Keratinocyte (primary cell): ENCODE data around the gene TANC2. TPM values are rescaled to one million over a fixed set of nuclear protein-coding genes. Genes with fewer than 3 reads are reported as not detected.

Experiments used
- DNase-seq: peaks from one replicate; pipeline ENCODE4 v3.0.0-alpha.2; 2011; ENCODE audit warnings: low read depth, missing footprints, low spot score
- FAIRE-seq: peaks from 2 replicates; lab custom pipeline; 2011; peaks lifted over from hg19 to GRCh38; lab: Jason Lieb, UNC
- H2AFZ ChIP-seq: 2 replicates; pipeline ENCODE4 v1.6.0; 2012; ENCODE audit warnings: low read length, control low read depth, inconsistent platforms; ENCODE audit not compliant: control insufficient read depth
- H3K27ac ChIP-seq: 2 replicates; pipeline ENCODE4 v1.5.1; 2011; ENCODE audit warnings: low read length; ENCODE audit not compliant: control insufficient read depth, insufficient read depth
- H3K27me3 ChIP-seq: 3 replicates; pipeline ENCODE4 v1.6.0; 2011; ENCODE audit warnings: low read length; ENCODE audit not compliant: control insufficient read depth, insufficient read depth; ENCODE audit errors: extremely low read depth
- H3K36me3 ChIP-seq, 2 experiments: 2 replicates in 1 of 2; 3 replicates in 1 of 2; pipeline ENCODE4 v1.5.1; 2011; ENCODE audit warnings: low read length in 2 of 2, mild to moderate bottlenecking in 1 of 2; ENCODE audit not compliant: control insufficient read depth in 2 of 2, insufficient read depth in 2 of 2; ENCODE audit errors: extremely low read depth in 1 of 2
- H3K4me1 ChIP-seq: 3 replicates; pipeline ENCODE4 v1.5.1; 2011; ENCODE audit warnings: low read length; ENCODE audit not compliant: control insufficient read depth, insufficient read depth; ENCODE audit errors: extremely low read depth
- H3K4me2 ChIP-seq: 3 replicates; pipeline ENCODE4 v1.6.0; 2011; ENCODE audit warnings: low read depth, low read length; ENCODE audit not compliant: control insufficient read depth, insufficient read depth; ENCODE audit errors: extremely low read depth
- H3K4me3 ChIP-seq, 3 experiments: fragments of 200-600 bp in 1 of 3; sonication (generic) in 1 of 3; 2 replicates in 2 of 3; 3 replicates in 1 of 3; pipeline ENCODE4 v1.5.1; 2011 to 2016; ENCODE audit warnings: low read length in 3 of 3, mild to moderate bottlenecking in 3 of 3, control low read depth in 2 of 3, inconsistent platforms in 1 of 3, low read depth in 1 of 3, mixed read lengths in 1 of 3, mixed run types in 1 of 3, moderate library complexity in 1 of 3; ENCODE audit not compliant: control insufficient read depth in 2 of 3, insufficient read depth in 2 of 3; ENCODE audit errors: extremely low read depth in 1 of 3
- H3K79me2 ChIP-seq: 2 replicates; pipeline ENCODE4 v1.6.0; 2012; ENCODE audit warnings: low read length; ENCODE audit not compliant: control insufficient read depth, insufficient read depth
- H3K9ac ChIP-seq: 3 replicates; pipeline ENCODE4 v1.6.0; 2011; ENCODE audit warnings: low read length; ENCODE audit not compliant: control insufficient read depth, insufficient read depth; ENCODE audit errors: extremely low read depth
- H3K9me1 ChIP-seq: 3 replicates; pipeline ENCODE4 v1.6.0; 2011; ENCODE audit warnings: low read length; ENCODE audit not compliant: control insufficient read depth, insufficient read depth; ENCODE audit errors: extremely low read depth
- H3K9me3 ChIP-seq: 2 replicates; pipeline ENCODE4 v1.5.1; 2012; ENCODE audit warnings: low read depth, low read length; ENCODE audit not compliant: control insufficient read depth
- H4K20me1 ChIP-seq: 3 replicates; pipeline ENCODE4 v1.6.0; 2011; ENCODE audit warnings: low read length; ENCODE audit not compliant: control insufficient read depth, insufficient read depth; ENCODE audit errors: extremely low read depth
- EZH2 ChIP-seq: IDR thresholded peaks from one replicate; pipeline ENCODE4 v1.6.1; 2012; ENCODE audit warnings: inconsistent platforms, mild to moderate bottlenecking, low read length, moderate library complexity
- dilution Hi-C: fragments of 300-500 bp; cut with MboI; formaldehyde crosslinking; loops from one replicate; pipeline ENCODE4 v1.7.0; 2020; ENCODE audit warnings: low sequenced_read_pairs; ENCODE audit not compliant: extremely low pct_ligation_motif_present
- polyA plus RNA-seq, 5 experiments: library from polyadenylated mRNA; depleted of rRNA in 3 of 5; stranded (reverse) in 3 of 5; stranded (forward) in 1 of 5; unstranded in 1 of 5; fragments of >200 nt; gene quantifications; 1 replicate in 1 of 5; 2 replicates in 3 of 5; 3 replicates in 1 of 5; pipeline versions ENCODE4 v1.2.1 to v1.2.3, GENCODE V29; 2011 to 2012; ENCODE audit warnings: missing spikeins in 2 of 5, low read depth in 1 of 5, low replicate concordance in 1 of 5
- TF ChIP-seq, protein P1 (sequence below), 3 experiments: IDR thresholded peaks in 1 of 3; conservative IDR thresholded peaks in 1 of 3; optimal IDR thresholded peaks in 1 of 3; 2 replicates in 2 of 3; 3 replicates in 1 of 3; pipeline versions ENCODE3 to v1.5.1; 2011; ENCODE audit warnings: low read length in 3 of 3, mild to moderate bottlenecking in 3 of 3, moderate library complexity in 2 of 3, control low read depth in 1 of 3, inconsistent platforms in 1 of 3; ENCODE audit not compliant: insufficient read depth in 2 of 3; ENCODE audit errors: extremely low read depth in 1 of 3

TANC2 gene
- polyA plus RNA-seq, 1 donor (not counting 4 experiments of a cell fraction or from before 2014, with no cell fraction given): 22.4 TPM

DNA sequence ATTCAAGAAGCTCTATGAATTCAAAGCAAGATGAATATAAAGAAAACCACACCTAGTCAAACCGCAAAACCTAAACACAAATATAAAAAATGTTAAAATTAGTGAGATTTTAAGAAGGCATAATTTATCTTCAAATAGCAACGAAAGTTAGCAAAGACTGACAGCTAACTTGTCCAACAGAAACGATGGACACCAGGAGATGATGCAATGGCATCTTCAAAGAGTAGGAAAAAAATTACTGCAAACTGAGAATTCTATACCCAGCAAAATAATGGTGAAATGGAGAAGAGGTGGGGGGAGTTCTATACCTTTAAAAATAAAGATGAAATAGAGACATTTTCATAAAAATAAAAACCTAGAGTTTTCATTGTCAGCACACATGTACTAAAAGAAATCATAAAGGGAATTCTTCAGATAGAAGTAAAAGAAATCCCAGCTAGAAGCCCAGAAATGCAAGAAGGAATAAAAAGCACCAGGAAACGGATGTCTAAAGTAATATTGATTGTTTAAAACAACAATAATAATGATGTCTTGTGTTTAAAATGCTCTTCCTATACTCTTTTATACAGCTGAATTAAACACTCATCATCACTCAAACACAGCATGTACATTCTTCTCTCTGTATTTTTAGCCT, 24.6 kb upstream of the TANC2 start:
- no peak for FAIRE-seq
- no peak overlapping the region for H3K27ac ChIP-seq
- dilution Hi-C loops: no loop called here
- H3K4me1 ChIP-seq: no peaks in the 10 kb centered on the region
- H3K9me3 ChIP-seq: no peaks in the 10 kb centered on the region
- no peak overlapping the region for H2AFZ ChIP-seq
- no peak overlapping the region for H3K4me3 ChIP-seq
- TF ChIP-seq EZH2: no peak
- TF ChIP-seq, protein P1, sequence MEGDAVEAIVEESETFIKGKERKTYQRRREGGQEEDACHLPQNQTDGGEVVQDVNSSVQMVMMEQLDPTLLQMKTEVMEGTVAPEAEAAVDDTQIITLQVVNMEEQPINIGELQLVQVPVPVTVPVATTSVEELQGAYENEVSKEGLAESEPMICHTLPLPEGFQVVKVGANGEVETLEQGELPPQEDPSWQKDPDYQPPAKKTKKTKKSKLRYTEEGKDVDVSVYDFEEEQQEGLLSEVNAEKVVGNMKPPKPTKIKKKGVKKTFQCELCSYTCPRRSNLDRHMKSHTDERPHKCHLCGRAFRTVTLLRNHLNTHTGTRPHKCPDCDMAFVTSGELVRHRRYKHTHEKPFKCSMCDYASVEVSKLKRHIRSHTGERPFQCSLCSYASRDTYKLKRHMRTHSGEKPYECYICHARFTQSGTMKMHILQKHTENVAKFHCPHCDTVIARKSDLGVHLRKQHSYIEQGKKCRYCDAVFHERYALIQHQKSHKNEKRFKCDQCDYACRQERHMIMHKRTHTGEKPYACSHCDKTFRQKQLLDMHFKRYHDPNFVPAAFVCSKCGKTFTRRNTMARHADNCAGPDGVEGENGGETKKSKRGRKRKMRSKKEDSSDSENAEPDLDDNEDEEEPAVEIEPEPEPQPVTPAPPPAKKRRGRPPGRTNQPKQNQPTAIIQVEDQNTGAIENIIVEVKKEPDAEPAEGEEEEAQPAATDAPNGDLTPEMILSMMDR (optimal IDR thresholded peaks at IDR 0.05 in 1 of 3, IDR thresholded peaks at IDR 0.05 in 1 of 3, conservative IDR thresholded peaks at IDR 0.05 in 1 of 3; ENCODE audit: extremely low read depth in 1 of 3, insufficient read depth in 2 of 3, low read length in 3 of 3): no peak
- H3K27me3 ChIP-seq: no peaks in the 10 kb centered on the region
- H3K36me3 ChIP-seq: no peaks in the 10 kb centered on the region
- H3K9ac ChIP-seq: no peak overlapping the region
- no peaks in the 10 kb centered on the region for H3K9me1 ChIP-seq
- no peaks in the 10 kb centered on the region for H4K20me1 ChIP-seq
- no peak overlapping the region for H3K4me2 ChIP-seq
- DNase-seq: no peak
- H3K79me2 ChIP-seq: no peaks in the 10 kb centered on the region

DNA sequence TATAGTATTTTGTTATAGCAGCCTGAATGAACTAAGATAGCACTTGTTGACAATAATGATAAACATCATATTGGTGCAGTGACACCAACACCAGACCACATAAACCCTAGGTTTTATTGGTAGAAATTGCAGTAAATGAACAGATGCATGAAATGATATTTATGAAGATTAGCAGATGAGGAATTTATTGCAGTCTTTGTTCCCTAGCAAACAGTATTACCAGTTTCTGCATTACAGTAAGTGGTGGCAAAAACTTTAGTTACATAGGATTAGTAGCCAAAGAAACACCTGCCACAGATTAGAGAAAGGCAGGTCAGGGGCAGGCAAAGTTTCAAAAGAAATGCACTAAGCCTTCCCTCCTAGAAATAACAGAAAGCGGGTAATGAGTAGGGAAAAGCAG, 17.7 kb upstream of the TANC2 start:
- peaks cover 3% of the 10 kb centered on the region for H3K4me1 ChIP-seq
- no peaks in the 10 kb centered on the region for H3K36me3 ChIP-seq
- H3K9me1 ChIP-seq: no peaks in the 10 kb centered on the region
- dilution Hi-C loops: no loop called here
- no peaks in the 10 kb centered on the region for H3K9me3 ChIP-seq
- no peak overlapping the region for H3K4me3 ChIP-seq
- TF ChIP-seq, protein P1 (optimal IDR thresholded peaks at IDR 0.05 in 1 of 3, IDR thresholded peaks at IDR 0.05 in 1 of 3, conservative IDR thresholded peaks at IDR 0.05 in 1 of 3; ENCODE audit: extremely low read depth in 1 of 3, insufficient read depth in 2 of 3, low read length in 3 of 3): no peak
- TF ChIP-seq EZH2: no peak
- no peak overlapping the region for H3K9ac ChIP-seq
- no peak overlapping the region for H3K27ac ChIP-seq
- H2AFZ ChIP-seq: no peak overlapping the region
- no peak overlapping the region for H3K4me2 ChIP-seq
- no peaks in the 10 kb centered on the region for H3K27me3 ChIP-seq
- H4K20me1 ChIP-seq: no peaks in the 10 kb centered on the region
- FAIRE-seq: no peak
- no peaks in the 10 kb centered on the region for H3K79me2 ChIP-seq
- DNase-seq: no peak
